Loucy (cell line): Measurements from ENCODE around the gene RBFOX2.

Experiments
- EZH2phosphoT487 ChIP-seq: fragments of 200-600 bp; IDR thresholded peaks from 2 replicates; pipeline ENCODE4 v1.6.1; 2018; ENCODE audit warnings: antibody characterized with exemption, mild to moderate bottlenecking, moderate library complexity, borderline replicate concordance
- TF ChIP-seq, protein P1 (sequence below): fragments of 200-600 bp; sonication (generic); conservative IDR thresholded peaks from 2 replicates; pipeline ENCODE4 v1.5.1; 2014; ENCODE audit warnings: mild to moderate bottlenecking, antibody characterized with exemption, low read length

GRCh38 chr22:35923026-35923425, 105.6 kb downstream of the RBFOX2 start:
- TF ChIP-seq, protein P1, sequence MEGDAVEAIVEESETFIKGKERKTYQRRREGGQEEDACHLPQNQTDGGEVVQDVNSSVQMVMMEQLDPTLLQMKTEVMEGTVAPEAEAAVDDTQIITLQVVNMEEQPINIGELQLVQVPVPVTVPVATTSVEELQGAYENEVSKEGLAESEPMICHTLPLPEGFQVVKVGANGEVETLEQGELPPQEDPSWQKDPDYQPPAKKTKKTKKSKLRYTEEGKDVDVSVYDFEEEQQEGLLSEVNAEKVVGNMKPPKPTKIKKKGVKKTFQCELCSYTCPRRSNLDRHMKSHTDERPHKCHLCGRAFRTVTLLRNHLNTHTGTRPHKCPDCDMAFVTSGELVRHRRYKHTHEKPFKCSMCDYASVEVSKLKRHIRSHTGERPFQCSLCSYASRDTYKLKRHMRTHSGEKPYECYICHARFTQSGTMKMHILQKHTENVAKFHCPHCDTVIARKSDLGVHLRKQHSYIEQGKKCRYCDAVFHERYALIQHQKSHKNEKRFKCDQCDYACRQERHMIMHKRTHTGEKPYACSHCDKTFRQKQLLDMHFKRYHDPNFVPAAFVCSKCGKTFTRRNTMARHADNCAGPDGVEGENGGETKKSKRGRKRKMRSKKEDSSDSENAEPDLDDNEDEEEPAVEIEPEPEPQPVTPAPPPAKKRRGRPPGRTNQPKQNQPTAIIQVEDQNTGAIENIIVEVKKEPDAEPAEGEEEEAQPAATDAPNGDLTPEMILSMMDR, result no peak
- no peak for TF ChIP-seq EZH2phosphoT487
